Activated CD4-positive, alpha-beta memory T cell treated with anti-CD3 and anti-CD28 coated beads, Interleukin-2, amount 10 ng/mL, durations not matched to agents 7 days and 5 days (primary cell): Measurements from ENCODE around the gene F2. TPM values are rescaled to one million over a fixed set of nuclear protein-coding genes. Genes with fewer than 3 reads are reported as not detected.
A peak's percentile ranks its signal among the peaks of the same experiment; 100 is the strongest.
"Not testable (repeated sequence)": the region's sequence is repeated elsewhere in the genome, so short reads cannot be mapped to it uniquely, and the experiment has no call there.

Experiments used
- CTCF ChIA-PET: fragments of 350-600 bp; sonication (Branson Sonifier 250); formaldehyde crosslinking; loops from one replicate; lab custom pipeline; 2021; ENCODE audit warnings: antibody characterized with exemption, inconsistent platforms; lab: Charles Lee
- POLR2A ChIA-PET: fragments of 350-600 bp; sonication (Branson Sonifier 250); formaldehyde crosslinking; loops from one replicate; lab custom pipeline; 2021; ENCODE audit warnings: antibody characterized with exemption; lab: Charles Lee
- DNase-seq: peaks from one replicate; pipeline ENCODE4 v3.0.0-alpha.2; 2020
- H3K27ac Mint-ChIP-seq: one replicate; pipeline ENCODE4 v1.8.0; 2021; ENCODE audit warnings: mild to moderate bottlenecking, mixed read lengths
- H3K27me3 Mint-ChIP-seq: one replicate; pipeline ENCODE4 v1.8.0; 2021; ENCODE audit warnings: mixed read lengths
- H3K36me3 Mint-ChIP-seq: one replicate; pipeline ENCODE4 v1.8.0; 2021; ENCODE audit warnings: low read depth, mixed read lengths
- H3K4me1 Mint-ChIP-seq: one replicate; pipeline ENCODE4 v1.8.0; 2021; ENCODE audit warnings: mixed read lengths
- H3K4me3 Mint-ChIP-seq: one replicate; pipeline ENCODE4 v1.8.0; 2021; ENCODE audit warnings: mild to moderate bottlenecking, mixed read lengths
- H3K9me3 Mint-ChIP-seq: one replicate; pipeline ENCODE4 v1.8.0; 2021; ENCODE audit warnings: mixed read lengths
- total RNA-seq, 2 experiments: library from RNA; stranded (reverse); gene quantifications; one replicate each; pipeline ENCODE4 v1.2.3, GENCODE V29; 2021

F2 gene
- total RNA-seq, 2 experiments from 2014 or later = not detected

GRCh38 chr11:46701078-46701654 lies 17.8 kb upstream of the F2 start:
- ChIA-PET POLR2A (interaction anchor here (0.9 to 6.4 kb wide), 16 partner anchors 10 to 1014 kb away, joined by 3 to 124 read pairs (median 5); partner anchors contain the start of genes AMBRA1, ATG13, CSTPP1 and DDB2), CTCF (interaction anchor here (0.6 to 8.6 kb wide), 6 partner anchors 12 to 744 kb away, joined by 3 to 49 read pairs (median 4); partner anchors contain the start of genes ATG13 and HARBI1)
- H3K27ac Mint-ChIP-seq = peak overlapping the region; percentile 96
- H3K4me1 Mint-ChIP-seq = peaks cover 50% of the 10 kb centered on the region
- DNase-seq = no peak
- H3K9me3 Mint-ChIP-seq = no peaks in the 10 kb centered on the region
- H3K36me3 Mint-ChIP-seq = peaks cover 67% of the 10 kb centered on the region
- no peaks in the 10 kb centered on the region for H3K27me3 Mint-ChIP-seq
- peak overlapping the region; percentile 98 for H3K4me3 Mint-ChIP-seq

GRCh38 chr11:46705070-46705688 lies 13.8 kb upstream of the F2 start:
- peaks cover 66% of the 10 kb centered on the region for H3K36me3 Mint-ChIP-seq
- no peak for DNase-seq
- no peaks in the 10 kb centered on the region for H3K9me3 Mint-ChIP-seq
- POLR2A ChIA-PET = no interaction called here
- peaks cover 28% of the 10 kb centered on the region for H3K4me1 Mint-ChIP-seq
- CTCF ChIA-PET = no interaction called here
- H3K4me3 Mint-ChIP-seq = no peak overlapping the region
- H3K27me3 Mint-ChIP-seq = no peaks in the 10 kb centered on the region
- no peak overlapping the region for H3K27ac Mint-ChIP-seq

GRCh38 chr11:46706886-46707285 lies 12.1 kb upstream of the F2 start:
- H3K4me1 Mint-ChIP-seq = peaks cover 16% of the 10 kb centered on the region
- ChIA-PET CTCF (no interaction called here), POLR2A (interaction anchor here (0.8 kb wide), 1 partner anchor 9 kb away, joined by 3 read pairs; no protein-coding TSS in a partner anchor)
- no peaks in the 10 kb centered on the region for H3K9me3 Mint-ChIP-seq
- DNase-seq = no peak
- H3K36me3 Mint-ChIP-seq = peaks cover 53% of the 10 kb centered on the region
- no peak overlapping the region for H3K4me3 Mint-ChIP-seq
- no peak overlapping the region for H3K27ac Mint-ChIP-seq
- no peaks in the 10 kb centered on the region for H3K27me3 Mint-ChIP-seq

GRCh38 chr11:46709351-46709750 lies 9.7 kb upstream of the F2 start:
- CTCF ChIA-PET, H3K9me3 Mint-ChIP-seq, DNase-seq, H3K4me3 Mint-ChIP-seq, H3K4me1 Mint-ChIP-seq, POLR2A ChIA-PET, H3K27ac Mint-ChIP-seq, H3K27me3 Mint-ChIP-seq: not testable (repeated sequence)
- H3K36me3 Mint-ChIP-seq = peaks cover 32% of the 10 kb centered on the region

- H3K9me3 Mint-ChIP-seq = no peaks in the 10 kb centered on the region
- H3K27ac Mint-ChIP-seq = no peak overlapping the region
- ChIA-PET CTCF (no interaction called here), POLR2A (interaction anchor here (1.4 kb wide), 1 partner anchor 10 kb away, joined by 3 read pairs; the partner anchor contains the start of genes ARHGAP1 and ZNF408)
- H3K4me3 Mint-ChIP-seq = no peak overlapping the region
- H3K27me3 Mint-ChIP-seq = no peaks in the 10 kb centered on the region
- DNase-seq = no peak
- peaks cover 19% of the 10 kb centered on the region for H3K36me3 Mint-ChIP-seq
- no peaks in the 10 kb centered on the region for H3K4me1 Mint-ChIP-seq
Observed at GRCh38 chr11:46710821-46711269, 8.2 kb upstream of the F2 start.

GRCh38 chr11:46711303-46711702 lies 7.7 kb upstream of the F2 start:
- H3K9me3 Mint-ChIP-seq = no peaks in the 10 kb centered on the region
- no peak overlapping the region for H3K27ac Mint-ChIP-seq
- H3K4me3 Mint-ChIP-seq = no peak overlapping the region
- no peaks in the 10 kb centered on the region for H3K27me3 Mint-ChIP-seq
- POLR2A ChIA-PET = interaction anchor here (1.4 kb wide), 1 partner anchor 11 kb away, joined by 3 read pairs; the partner anchor contains the start of genes ARHGAP1 and ZNF408
- peaks cover 14% of the 10 kb centered on the region for H3K36me3 Mint-ChIP-seq
- no peak for DNase-seq
- CTCF ChIA-PET = no interaction called here
- no peaks in the 10 kb centered on the region for H3K4me1 Mint-ChIP-seq

GRCh38 chr11:46712874-46713576 lies 6.0 kb upstream of the F2 start:
- H3K36me3 Mint-ChIP-seq = no peaks in the 10 kb centered on the region
- no peak overlapping the region for H3K4me3 Mint-ChIP-seq
- no peaks in the 10 kb centered on the region for H3K27me3 Mint-ChIP-seq
- CTCF ChIA-PET = interaction anchor here (1.0 kb wide), 1 partner anchor 11 kb away, joined by 3 read pairs; no protein-coding TSS in a partner anchor
- peaks cover under 1% of the 10 kb centered on the region for H3K4me1 Mint-ChIP-seq
- DNase-seq = no peak
- POLR2A ChIA-PET = interaction anchor here (1.4 kb wide), 1 partner anchor 42 kb away, joined by 3 read pairs; no protein-coding TSS in a partner anchor
- H3K27ac Mint-ChIP-seq = no peak overlapping the region
- H3K9me3 Mint-ChIP-seq = no peaks in the 10 kb centered on the region

- H3K9me3 Mint-ChIP-seq, H3K27ac Mint-ChIP-seq, DNase-seq, H3K4me1 Mint-ChIP-seq, H3K27me3 Mint-ChIP-seq, H3K36me3 Mint-ChIP-seq, H3K4me3 Mint-ChIP-seq: not testable (repeated sequence)
- ChIA-PET POLR2A (interaction anchor here (1.5 to 1.6 kb wide), 2 partner anchors 14 to 17 kb away, joined by 4 to 7 read pairs; partner anchors contain the start of genes ARHGAP1 and ZNF408), CTCF (interaction anchor here (1.7 kb wide), 1 partner anchor 189 kb away, joined by 6 read pairs; no protein-coding TSS in a partner anchor)
Observed at GRCh38 chr11:46717825-46718154, 1.2 kb upstream of the F2 start.

- Mint-ChIP-seq H3K4me1 (peaks cover 8% of the 10 kb centered on the region), H3K27ac (no peak overlapping the region), H3K9me3 (no peaks in the 10 kb centered on the region), H3K4me3 (no peak overlapping the region), H3K36me3 (no peaks in the 10 kb centered on the region), H3K27me3 (no peaks in the 10 kb centered on the region)
- ChIA-PET CTCF (no interaction called here), POLR2A (interaction anchor here (1.2 to 1.5 kb wide), 2 partner anchors 15 to 52 kb away, joined by 3 to 4 read pairs; no protein-coding TSS in a partner anchor)
- no peak for DNase-seq
Observed at GRCh38 chr11:46718155-46719019, 626 bp upstream of the F2 start.

GRCh38 chr11:46719543-46720218 lies 668 bp downstream of the F2 start:
- CTCF ChIA-PET = no interaction called here

GRCh38 chr11:46721286-46721685 lies 2.3 kb downstream of the F2 start:
- H3K9me3 Mint-ChIP-seq = no peaks in the 10 kb centered on the region
- POLR2A ChIA-PET = interaction anchor here (1.1 kb wide), 1 partner anchor 18 kb away, joined by 3 read pairs; no protein-coding TSS in a partner anchor
- no peak overlapping the region for H3K27ac Mint-ChIP-seq
- H3K4me3 Mint-ChIP-seq = no peak overlapping the region
- H3K36me3 Mint-ChIP-seq = no peaks in the 10 kb centered on the region
- no peaks in the 10 kb centered on the region for H3K27me3 Mint-ChIP-seq
- CTCF ChIA-PET = no interaction called here
- peaks cover 8% of the 10 kb centered on the region for H3K4me1 Mint-ChIP-seq
- DNase-seq = no peak

More at GRCh38 chr11:46719543-46720218, 668 bp downstream of the F2 start:
- Mint-ChIP-seq H3K4me1 (peaks cover 8% of the 10 kb centered on the region), H3K36me3 (no peaks in the 10 kb centered on the region), H3K27ac (no peak overlapping the region), H3K9me3 (no peaks in the 10 kb centered on the region), H3K4me3 (no peak overlapping the region), H3K27me3 (no peaks in the 10 kb centered on the region)
- DNase-seq = no peak
- POLR2A ChIA-PET = interaction anchor here (1.2 to 1.5 kb wide), 2 partner anchors 16 to 51 kb away, joined by 3 to 4 read pairs; no protein-coding TSS in a partner anchor
